HFF-Myc (cell line): ENCODE measurements around the gene CDH1.

Source experiments
- DNase-seq: peaks from one replicate; pipeline ENCODE4 v3.0.0-alpha.2; 2011; ENCODE audit warnings: low read depth; ENCODE audit errors: extremely low read depth
- H3K4me3 ChIP-seq: replicated peaks from 2 replicates; pipeline ENCODE4 v1.5.1; 2011; ENCODE audit warnings: low read depth, mild to moderate bottlenecking, control low read depth, low read length
- CTCF ChIP-seq: IDR thresholded peaks from 2 replicates; pipeline ENCODE4 v1.5.1; 2012; ENCODE audit warnings: mild to moderate bottlenecking, low read depth, low read length, control low read depth; ENCODE audit errors: missing control alignments

CDH1 gene

GRCh38 chr16:68843482-68844210, 106.6 kb downstream of the CDH1 start, which contains the start of gene TANGO6:
Gene TANGO6 (plus strand): TSS chr16:68843531. CDS start chr16:68843618, 87 bp downstream.
- peak within 1 kb of the TSS; percentile 95 for H3K4me3 ChIP-seq
- peak; percentile 44 for DNase-seq
- peak; percentile 50 for TF ChIP-seq CTCF

GRCh38 chr16:68844211-68844564, 107.1 kb downstream of the CDH1 start:
- no peak for TF ChIP-seq CTCF
- H3K4me3 ChIP-seq: peak overlapping the region; percentile 95
- DNase-seq: no peak

- no peak for DNase-seq
- no peak for TF ChIP-seq CTCF
- no peak overlapping the region for H3K4me3 ChIP-seq
Measured at GRCh38 chr16:68848786-68849185, 111.7 kb downstream of the CDH1 start.

GRCh38 chr16:68850481-68850880, 113.4 kb downstream of the CDH1 start:
- TF ChIP-seq CTCF: no peak
- no peak overlapping the region for H3K4me3 ChIP-seq
- DNase-seq: no peak

- no peak for DNase-seq
Measured at GRCh38 chr16:68851601-68852000, 114.5 kb downstream of the CDH1 start.

GRCh38 chr16:68857479-68857878, 120.4 kb downstream of the CDH1 start:
- H3K4me3 ChIP-seq: no peak overlapping the region
- no peak for TF ChIP-seq CTCF
- no peak for DNase-seq

More at GRCh38 chr16:68851601-68852000, 114.5 kb downstream of the CDH1 start:
- no peak for TF ChIP-seq CTCF
- no peak overlapping the region for H3K4me3 ChIP-seq

GRCh38 chr16:68859828-68860227, 122.7 kb downstream of the CDH1 start:
- DNase-seq: no peak
- TF ChIP-seq CTCF: no peak
- no peak overlapping the region for H3K4me3 ChIP-seq
